NCI-H446 treated with DMSO at 0.1 percent for 48 hours (cell line): Measurements from ENCODE around the gene RBM20.
"Not testable (repeated sequence)": the region's sequence is repeated elsewhere in the genome, so short reads cannot be mapped to it uniquely, and the experiment has no call there.

ENCODE experiments used
- DNase-seq: peaks from one replicate; lab custom pipeline; 2025; lab: John Stamatoyannopoulos, UW

The RBM20 gene

DNA sequence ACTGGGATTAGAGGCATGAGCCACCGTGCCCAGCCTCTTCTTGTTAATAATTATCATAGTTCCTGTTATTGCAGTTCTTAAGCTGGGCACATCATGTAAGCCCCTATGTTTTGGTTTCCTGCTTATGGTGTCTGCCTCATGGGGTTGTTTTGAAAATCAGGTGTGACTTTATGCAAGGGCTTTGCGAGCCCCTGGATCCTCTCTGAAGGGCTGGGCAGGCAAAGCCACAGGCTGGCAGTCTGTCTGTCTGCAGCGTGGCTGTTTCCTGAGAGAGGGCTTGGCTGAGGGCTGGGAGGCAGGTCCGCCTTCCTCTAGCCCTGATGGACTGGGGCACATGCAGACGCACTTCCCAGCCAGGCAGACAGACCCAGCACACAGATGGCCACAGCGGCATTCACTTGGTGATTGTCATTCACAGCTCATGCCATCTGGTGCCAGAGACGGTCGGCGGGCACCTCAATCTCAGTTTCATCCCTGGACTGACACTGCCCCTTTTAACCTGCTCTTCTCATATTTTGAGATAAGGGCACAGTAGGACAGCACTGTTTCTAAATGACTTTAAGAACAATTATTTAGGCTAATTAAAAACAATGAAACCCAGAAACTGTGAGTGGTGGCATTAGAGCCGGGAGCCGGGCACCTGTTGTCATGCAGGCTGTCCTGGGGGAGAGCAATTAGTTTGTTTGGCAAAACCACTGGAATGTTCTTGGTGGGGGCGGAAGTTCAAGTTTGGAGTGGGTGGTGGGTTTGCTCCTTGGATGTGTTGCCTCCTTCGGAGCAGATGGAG, 35.5 kb downstream of the RBM20 start:
- DNase-seq = peak; percentile 38

GRCh38 chr10:110680273-110681020, 36.3 kb downstream of the RBM20 start:
- no peak for DNase-seq

- DNase-seq = no peak
Measured at GRCh38 chr10:110681023-110681681, 37.0 kb downstream of the RBM20 start.

DNA sequence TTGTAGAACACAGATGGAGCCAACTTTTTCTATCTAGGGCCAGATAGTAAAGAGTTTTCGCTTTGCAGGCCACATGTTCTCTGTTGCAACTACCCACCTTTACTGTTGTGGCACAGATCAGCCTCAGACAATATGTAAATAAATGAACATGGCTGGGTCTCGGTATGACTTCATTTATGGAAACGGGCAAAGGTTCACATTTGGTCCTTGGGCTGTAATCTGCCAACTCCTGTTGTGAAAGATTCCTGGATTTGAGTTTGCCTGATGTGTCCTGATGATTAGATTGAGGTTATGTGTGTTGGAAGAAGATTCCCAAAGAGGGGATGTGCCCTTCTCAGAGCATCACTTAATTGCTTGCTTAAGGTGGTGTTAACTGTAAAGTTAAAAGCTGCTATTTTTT, 38.2 kb downstream of the RBM20 start:
- no peak for DNase-seq

DNA sequence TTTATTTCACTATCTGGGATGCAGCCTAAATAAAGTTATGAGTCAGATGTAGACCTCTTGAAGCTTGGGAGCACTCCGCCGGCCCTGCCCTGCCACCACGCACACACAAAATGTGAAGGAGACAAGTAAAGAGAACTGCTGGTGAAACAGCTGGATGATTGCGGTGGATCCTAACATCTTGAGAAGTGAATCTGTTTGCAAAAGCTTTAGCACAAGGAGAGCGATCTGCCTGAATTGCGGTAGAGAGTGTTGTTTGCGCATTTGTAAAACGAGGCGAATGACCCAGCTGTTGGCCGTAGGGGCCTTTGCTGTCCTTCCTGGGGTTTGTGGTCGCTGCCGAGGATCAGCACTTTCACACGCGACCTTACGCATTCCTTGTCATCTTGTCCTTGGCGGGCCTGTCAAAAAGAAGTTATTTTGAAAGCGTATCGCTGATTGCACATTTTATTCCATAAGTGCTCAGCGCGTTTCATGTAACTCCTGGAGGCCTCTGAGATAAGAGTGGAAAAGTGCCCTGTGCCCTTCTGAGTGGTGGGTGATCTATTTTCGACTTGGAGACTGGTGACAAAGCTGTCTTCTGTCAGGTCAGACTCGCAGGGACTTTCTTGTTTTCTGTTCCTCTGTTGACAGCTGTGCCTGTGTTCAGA, 40.8 kb downstream of the RBM20 start:
- DNase-seq = no peak

- DNase-seq = no peak
Measured at GRCh38 chr10:110686047-110686446, 41.9 kb downstream of the RBM20 start.

- DNase-seq = no peak
Measured at GRCh38 chr10:110686949-110687348, 42.8 kb downstream of the RBM20 start.

GRCh38 chr10:110687400-110687799, 43.3 kb downstream of the RBM20 start:
- no peak for DNase-seq

- no peak for DNase-seq
Measured at GRCh38 chr10:110691139-110691538, 47.0 kb downstream of the RBM20 start.

GRCh38 chr10:110694263-110694662, 50.1 kb downstream of the RBM20 start:
- DNase-seq = no peak

- DNase-seq = no peak
Measured at GRCh38 chr10:110694820-110695538, 50.8 kb downstream of the RBM20 start.

GRCh38 chr10:110695539-110695886, 51.4 kb downstream of the RBM20 start:
- DNase-seq = no peak

DNA sequence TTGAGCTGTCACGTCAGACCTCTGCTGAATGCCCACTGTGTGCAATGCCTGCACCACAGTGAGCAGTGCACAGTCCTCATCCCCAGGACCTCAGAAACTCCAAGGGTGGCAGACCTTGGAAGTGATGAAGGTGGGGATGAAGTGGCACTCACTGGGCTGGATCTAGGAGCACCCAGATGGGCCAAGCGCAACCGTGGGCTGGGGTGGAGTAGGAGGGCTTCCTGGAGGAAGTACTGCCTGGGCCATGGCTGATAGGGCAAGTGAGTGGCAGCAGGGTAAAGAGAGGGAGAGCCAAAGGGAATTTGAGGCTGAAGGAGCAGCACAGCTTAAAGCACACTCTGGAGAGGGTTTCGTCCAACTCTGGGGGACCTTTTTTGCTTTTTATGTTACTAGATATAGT, 52.3 kb downstream of the RBM20 start:
- DNase-seq = no peak

GRCh38 chr10:110698340-110698739, 54.2 kb downstream of the RBM20 start:
- DNase-seq = no peak

GRCh38 chr10:110698782-110699201, 54.7 kb downstream of the RBM20 start:
- no peak for DNase-seq

- no peak for DNase-seq
Measured at GRCh38 chr10:110699859-110700468, 55.8 kb downstream of the RBM20 start.

GRCh38 chr10:110700947-110701616, 56.9 kb downstream of the RBM20 start:
- no peak for DNase-seq

DNA sequence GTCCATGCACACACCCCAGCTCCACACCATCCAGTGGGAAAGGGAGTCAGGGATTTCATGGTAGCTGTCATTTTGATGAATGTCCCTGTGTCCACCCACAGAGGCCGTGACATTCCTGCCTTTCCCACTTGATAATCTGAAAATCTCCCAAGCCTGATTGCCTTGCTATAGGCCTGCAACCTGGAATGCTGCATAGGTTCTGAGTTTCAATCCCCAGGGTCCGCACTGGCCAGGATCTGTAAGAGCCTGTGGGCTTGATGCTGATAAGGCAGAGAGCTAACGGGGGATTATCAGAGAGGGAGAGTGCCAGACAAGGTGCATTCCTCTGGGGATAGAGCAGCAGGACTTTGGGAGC, 57.5 kb downstream of the RBM20 start:
- DNase-seq = no peak

- DNase-seq = no peak
Measured at GRCh38 chr10:110704070-110704469, 59.9 kb downstream of the RBM20 start.

GRCh38 chr10:110704906-110705476, 60.9 kb downstream of the RBM20 start:
- DNase-seq = no peak

- not testable (repeated sequence) for DNase-seq
Measured at GRCh38 chr10:110705596-110705995, 61.5 kb downstream of the RBM20 start.
